SIG-M5 (cell line): ENCODE measurements around the gene VPREB3.
"Not testable (repeated sequence)": the region's sequence is repeated elsewhere in the genome, so short reads cannot be mapped to it uniquely, and the experiment has no call there.

ENCODE experiments used
- DNase-seq: peaks from one replicate; lab custom pipeline; 2025; lab: John Stamatoyannopoulos, UW

Gene VPREB3

DNA sequence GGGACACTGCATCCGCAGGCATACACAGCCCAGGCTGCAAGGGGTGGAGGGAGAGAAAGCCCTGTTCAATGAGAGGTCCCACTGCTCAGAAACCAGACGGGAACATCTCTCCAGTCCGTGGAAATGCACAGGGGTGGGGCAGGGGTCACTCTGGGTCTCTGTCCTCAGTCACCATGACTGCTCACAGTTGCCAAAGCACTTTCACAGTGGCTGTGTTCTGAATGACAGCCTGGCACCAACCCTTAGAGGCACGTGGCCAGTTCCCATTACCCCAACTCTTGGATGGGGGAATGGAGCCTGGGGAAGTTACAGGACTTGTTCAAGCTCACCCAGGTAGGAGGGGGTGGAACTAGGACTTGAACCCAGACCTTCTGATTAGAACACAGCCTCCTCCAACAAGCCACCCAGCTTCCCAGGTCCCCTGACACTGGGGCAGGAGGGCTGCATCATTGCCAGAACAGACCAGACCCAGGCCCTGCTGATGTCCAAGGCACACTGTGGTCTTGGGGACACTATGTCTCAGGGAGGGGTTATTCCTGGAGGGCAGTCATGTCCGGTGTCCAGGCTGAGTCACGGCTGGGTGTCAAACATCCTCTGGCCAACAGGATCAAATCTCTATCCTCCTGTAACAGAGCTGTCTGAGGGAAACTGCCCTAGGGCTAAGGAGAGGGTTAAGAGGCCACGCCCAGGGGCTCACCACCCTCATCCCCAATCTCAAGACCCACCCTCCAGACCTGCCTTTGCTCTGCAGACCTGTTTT is 11.5 kb downstream of the VPREB3 start:
- no peak for DNase-seq

DNA sequence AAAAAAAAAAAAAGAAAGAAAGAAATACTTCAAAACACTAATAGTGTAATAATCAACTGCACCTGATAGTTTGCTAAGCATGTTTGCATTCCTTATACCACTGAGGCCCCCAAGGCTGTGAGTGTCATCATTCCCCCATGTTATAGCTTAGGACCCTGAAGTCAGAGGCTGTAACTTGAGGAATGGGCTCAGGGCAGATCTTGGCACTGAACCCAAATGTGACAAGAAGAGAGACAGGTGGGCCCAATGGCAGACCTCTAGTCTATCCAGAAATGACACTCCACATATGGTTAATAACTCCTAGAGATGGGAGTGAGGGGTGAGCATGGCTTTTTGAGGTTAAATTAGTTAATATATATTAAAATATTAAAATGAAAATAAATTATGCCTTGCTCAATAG is 16.5 kb downstream of the VPREB3 start:
- no peak for DNase-seq

DNA sequence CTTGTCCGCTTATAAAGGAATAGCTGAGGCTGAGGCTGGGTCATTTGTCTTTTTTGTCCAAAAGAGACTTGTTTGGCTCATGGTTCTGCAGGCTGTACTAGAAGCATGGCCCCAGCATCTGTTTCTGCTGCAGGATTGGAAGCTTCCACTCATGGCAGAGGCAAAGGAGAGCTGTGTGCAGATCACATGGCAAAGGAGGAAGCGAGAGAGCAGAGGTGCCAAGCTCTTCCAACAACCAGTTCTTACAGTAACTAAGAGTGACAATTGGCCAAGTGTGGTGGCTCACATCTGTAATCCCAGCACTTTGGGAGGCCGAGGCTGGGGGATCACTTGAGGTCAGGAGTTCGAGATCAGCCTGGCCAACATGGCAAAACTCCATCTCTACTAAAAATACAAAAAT is 26.1 kb downstream of the VPREB3 start:
- DNase-seq: not testable (repeated sequence)

DNA sequence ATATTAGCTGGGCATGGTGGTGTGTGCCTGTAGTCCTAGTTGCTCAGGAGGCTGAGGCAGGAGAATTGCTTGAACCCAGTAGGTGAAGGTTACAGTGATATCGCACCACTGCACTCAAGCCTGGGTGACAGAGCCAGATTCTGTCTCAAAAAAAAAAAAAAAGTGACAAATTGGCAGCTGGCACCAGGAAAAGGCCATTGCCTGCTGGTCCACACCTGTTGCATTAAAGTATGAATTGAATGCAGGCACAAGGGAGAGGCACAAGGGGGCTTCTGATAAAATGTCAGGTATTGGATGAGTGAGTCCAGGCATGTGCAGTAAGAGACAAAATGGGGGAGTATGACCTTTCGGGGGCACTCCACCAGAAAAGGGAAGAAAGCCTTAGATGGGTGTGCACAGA is 31.5 kb downstream of the VPREB3 start:
- no peak for DNase-seq

DNA sequence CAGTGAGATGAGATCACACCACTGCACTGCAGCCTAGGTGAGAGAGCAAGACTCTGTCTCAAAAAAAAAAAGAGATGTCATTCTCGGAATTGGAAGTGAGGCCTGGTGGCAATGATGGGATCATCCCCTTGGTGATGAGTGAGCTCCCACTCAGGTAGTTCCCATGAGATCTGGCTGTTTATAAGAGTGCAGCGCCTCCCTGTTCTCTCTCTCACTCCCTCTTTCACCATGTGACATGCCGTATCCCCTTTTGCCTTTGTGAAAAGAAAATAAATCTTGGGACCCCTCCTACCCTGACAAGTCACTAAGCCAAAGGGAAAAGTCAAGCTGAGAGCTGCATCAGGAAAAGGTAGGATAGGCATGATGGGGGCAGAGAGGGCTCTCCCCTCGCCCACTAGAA is 32.1 kb downstream of the VPREB3 start:
- no peak for DNase-seq

DNA sequence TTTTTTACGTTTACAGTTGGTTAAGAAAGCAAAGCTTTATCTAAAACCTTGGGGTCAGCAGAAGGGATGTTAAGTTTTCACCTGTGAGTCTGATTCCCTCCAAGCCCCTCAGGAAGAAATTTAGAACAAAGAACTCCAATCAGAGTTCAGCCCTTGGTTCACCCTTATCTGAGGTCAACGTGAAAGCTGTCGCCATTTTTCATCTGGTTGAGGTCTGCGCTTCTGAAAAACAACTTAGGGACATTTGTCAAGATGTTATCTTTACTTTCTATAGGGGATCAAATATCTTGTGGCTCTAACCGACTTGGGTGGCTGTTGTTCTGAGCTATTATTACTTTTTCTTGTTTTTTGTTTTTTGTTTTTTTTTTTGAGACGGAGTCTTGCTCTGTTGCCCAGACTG is 33.4 kb downstream of the VPREB3 start:
- no peak for DNase-seq

DNA sequence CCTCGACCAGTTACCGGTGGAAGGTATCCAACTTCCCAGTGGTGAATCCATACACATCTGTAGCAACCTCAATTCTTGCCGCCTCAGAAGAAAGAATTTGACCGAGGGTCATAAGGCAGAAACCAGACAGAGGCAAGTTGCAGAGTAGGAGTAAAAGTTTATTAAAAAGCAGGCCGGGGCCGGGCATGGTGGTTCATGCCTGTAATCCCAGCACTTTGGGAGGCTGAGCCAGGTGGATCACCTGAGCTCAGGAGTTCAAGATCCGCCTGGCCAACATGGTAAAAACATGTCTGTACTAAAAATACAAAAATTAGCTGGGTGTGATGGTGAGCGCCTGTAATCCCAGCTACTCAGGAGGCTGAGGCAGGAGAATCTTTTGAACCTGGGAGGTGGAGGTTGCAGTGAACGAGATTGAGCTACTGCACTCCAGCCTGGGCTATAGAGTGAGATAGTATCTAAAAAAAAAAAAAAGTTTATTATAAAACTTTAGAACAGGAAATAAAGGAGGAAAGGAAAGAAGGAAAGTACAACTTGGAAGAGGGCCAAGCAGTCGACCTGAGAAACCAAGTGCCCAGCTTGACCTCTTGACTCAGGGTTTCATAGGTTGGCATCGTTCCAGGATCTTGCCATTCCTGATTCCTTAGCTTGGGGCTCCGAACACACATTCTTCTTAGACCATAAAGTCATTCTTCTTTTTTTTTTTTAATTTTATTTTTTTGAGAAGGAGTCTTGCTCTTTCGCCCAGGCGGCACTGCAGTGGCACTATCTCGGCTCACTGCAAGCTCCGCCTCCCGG is 35.7 kb downstream of the VPREB3 start:
- DNase-seq: no peak

DNA sequence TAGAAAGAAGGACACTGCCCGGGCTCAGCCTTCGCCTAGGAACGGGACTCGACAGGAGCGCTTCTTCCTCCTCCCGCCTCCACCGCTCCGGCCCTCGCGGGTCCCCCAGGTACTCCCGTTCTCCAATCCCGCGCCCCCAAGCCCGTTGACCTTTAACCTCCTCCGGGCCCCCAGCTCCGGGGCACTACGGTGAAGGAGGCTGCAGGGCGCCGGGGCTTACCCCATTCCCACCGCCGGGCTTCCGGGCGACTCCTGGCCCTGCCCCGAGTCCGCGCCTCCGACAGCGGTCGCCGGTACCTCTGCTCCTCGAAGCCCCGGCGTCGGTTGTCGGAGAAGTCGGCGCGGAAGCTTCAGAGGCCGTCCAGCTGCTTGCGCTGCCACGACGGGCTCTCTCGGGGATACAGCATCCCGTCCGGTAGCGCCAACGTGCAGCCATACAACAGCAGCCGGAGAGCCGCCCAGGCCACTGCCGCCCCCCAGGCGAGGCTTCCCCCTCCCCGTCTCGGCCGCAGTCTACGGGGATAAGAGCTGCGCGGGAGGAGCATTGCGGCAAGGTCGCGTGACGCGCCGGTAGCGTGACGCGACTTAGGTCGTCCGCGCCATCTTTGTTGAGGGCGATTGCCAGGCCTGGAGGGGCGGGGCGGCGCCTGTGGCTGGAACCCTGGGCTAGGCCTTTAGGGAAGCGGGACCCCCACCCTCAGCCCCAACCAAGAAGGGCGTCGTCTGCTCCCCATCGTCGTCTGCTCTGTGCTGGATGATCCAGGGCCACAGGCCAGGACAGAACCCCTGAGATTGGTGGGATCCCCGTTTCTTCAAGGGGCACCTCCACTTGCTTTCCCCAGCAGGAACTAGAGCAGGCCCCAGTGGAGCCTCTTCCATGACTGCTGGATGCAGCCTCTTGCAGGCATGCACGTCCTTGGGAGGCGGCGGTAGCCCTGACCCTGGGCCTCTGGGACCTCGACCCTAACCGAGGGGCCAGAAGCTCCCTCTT is 37.1 kb downstream of the VPREB3 start:
- no peak for DNase-seq

DNA sequence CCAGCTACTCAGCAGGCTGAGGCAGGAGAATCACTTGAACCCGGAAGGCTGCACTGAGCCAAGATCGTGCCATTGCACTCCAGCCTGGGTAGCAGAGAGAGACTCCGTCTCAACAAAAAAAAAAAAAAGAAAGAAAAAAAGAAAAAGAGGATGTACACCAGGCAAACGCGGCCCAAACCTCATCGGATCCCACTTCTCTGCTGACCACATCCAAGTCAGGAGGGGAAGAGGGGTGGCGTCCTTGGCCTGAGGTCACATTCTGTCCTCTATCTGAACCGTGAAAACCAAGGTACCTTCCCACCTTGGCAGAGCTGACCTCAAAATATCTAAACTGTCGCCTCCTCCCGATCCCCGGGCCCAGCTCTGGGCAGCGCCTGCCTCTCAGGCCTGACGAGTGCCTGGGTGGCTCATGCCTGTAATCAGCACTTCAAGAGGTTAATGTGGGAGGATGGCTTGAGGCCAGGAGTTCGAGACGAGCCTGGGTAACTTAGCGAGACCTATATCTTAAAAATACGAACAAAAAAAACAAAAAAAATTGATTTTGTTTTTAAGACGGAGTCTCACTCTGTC is 38.3 kb downstream of the VPREB3 start:
- no peak for DNase-seq

DNA sequence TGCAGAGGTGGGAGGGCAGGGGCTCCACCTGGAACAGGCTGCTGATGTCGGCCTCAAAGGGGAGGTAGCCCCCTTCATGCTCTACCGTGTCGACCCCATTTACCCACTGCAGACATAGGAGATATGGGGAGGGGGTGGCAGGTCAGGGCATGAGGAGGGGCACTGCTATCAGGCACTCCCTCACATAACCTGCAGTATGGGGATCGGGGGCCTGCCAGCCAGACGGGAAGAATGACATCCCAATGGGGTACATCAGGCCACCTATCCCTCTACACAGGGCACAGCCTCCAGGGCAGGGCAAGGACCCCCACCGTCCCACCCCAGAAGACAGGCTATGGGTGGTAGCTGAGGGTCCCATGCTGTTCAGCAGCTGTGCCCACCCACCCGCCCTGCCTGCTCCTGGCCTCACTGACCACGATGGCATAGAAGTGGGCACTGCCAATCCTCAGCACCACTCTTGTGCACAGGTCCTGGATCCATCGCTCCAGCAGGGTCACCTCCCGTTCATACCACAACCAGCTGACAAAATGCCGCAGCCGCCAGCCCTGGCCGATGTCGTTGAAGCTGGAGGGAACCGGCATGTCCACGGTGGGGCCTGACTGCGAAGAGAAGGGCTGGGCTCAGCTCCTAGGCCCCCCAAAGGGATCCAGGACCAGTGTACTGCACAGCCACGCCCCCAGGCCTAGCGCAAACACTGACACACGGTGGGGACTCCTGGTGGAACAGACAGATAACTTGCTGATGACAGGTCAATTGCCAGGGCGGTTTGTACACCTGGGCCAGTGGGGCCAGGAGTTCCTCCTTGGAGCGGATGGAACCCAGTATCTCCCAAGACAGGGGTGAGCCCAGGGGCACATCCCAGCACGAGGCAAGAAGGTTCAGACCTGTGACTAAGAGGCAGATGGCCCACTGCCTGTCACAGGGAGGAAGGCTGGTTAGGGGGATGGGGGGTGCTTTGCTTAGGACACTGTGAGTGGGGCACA is 39.3 kb downstream of the VPREB3 start:
- no peak for DNase-seq

DNA sequence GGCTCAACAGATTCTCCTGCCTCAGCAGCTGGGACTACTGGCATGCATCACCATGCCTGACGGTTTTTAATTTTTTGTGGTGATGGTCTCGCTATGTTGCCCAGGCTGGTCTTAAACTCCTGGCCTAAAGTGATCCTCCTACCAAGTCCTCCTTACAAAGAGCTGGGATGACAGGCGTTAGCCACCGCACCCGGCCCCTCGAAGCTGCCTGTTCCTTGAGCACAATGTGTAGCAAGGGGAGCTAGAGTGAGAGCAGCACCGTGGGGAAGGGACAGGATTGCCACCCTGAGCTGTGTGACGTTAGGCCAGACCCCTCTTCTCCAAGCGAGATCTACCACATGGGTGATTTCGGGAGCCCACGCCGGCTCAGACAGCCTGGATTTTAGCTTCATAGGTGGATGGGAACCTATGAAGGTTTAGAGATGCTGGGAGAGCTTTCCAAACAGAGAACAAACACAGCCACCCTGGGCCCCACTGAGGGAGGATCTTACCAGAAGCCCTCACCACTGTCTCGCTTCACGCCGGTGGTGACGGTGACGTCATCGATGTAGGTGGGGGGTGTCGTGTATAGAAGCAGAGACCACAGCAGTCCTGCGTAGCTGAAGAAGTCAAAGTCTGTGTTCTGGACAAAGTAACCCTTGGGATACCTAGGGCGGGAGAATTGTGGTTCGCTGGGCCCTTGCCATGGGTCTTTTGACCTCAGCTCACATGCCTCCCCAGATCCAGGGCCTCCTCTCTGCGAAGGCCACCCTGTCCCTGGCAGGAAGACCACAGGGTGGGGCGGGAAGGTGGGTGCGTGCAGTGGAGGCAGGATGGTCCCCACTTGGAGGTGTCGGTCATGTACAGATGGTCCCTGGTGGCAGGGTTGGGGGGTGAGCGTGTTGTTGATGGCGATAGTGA is 40.3 kb downstream of the VPREB3 start:
- no peak for DNase-seq

DNA sequence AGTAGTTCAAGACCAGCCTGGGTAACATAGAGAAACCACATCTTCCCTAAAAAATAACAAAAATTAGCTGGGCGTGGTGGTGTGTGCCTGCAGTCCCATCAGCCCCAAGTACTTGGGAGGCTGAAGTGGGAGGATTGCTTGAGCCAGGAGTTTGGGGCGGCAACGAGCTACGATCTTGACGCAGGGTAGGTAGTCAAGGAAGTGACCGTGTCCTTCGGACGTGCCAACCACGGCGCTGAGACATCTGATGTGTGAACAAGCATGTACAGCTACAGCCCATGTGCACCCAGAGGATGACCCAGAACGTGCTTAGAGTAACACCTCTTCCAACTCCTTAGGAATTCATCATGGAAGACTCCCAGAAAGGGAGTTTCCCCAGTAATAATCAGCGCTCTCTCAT is 42.0 kb downstream of the VPREB3 start:
- DNase-seq: no peak

DNA sequence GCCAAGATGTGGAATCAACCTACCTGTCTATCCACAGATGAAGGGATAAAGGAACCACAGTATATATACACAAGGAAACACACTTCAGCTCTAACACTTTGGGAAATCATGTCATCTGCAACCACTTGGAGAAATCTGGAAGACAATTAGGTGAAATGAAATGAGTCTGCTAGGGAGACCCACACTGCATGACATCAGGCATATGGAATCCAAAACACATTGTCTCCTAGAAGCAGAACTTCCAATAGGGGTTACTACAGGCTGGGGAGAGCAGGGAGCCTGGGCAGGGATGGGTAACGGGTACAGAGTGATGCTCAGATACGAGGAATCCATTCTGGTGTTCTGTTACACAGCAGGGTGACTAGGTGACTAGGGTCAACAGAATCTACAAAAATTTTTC is 45.1 kb downstream of the VPREB3 start:
- no peak for DNase-seq

DNA sequence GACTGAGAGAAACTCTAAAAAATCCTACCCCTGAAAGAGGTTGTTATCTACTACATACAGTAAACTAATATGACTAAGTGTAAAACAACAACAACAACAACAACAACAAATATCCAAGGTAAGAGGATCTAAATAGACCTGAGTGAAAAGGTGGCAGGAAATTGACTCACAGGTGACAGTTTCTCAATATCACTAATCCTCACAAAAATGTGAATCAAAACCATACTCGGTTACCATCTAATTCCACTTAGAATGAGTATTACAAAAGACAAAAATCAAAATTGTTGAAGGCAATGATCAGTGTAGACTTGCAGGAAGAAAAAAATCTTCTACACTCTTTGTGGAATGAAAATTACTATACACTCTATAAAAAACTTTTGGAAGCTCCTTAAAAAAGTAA is 46.0 kb downstream of the VPREB3 start:
- no peak for DNase-seq

DNA sequence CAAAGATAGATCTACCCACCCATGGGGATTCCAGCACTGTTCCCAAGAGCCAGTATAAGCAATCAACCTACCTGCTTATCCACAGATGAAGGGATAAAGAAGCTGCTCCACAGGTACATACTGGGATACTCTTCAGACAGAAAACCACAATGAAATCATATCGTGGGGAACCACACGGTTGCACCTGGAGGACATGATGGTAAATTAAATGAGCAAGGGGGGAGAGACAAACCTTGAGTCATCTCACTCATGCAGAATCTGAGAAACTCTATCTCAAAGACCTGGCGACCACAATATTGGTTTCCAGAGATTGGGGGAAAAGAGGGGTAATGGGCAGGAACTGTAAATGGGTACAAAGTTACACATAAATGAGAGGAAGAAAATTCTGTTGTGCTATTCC is 48.9 kb downstream of the VPREB3 start:
- no peak for DNase-seq

DNA sequence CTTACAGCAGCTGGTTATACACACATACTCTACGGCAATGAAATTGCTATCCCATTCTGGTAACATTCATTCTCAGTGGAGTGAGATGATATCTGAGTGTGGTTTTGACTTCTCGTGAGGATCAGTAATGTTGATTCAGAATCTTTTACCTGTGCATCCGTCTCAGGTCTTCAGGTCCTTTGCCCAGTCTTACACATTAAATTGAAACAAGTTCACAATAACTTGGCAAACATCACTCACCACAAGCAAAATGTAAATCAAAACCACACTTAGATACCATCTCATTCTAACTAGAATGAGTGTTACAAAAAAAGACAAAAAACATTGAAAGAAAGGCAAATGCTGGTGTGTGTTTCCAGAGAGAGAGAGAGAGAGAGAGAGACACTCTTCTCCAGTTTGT is 49.4 kb downstream of the VPREB3 start:
- no peak for DNase-seq

DNA sequence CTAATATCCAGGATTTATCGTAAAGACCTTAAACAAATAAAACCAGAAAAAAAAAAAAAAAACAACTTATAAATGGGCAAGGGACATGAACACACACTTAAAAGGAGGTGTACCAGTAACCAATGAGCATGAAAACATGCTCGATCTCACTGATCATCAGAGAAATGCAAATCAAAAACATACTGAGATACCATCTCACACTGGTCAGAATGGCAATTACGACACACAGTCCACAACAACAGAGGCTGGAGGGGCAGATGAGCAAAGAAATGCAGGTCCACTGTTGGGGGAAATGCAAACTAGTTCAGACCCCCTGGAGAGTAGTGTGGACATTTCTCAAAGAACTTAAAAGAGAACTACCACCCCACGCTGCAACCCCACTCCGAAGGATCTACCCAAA is 50.2 kb downstream of the VPREB3 start:
- no peak for DNase-seq
